Lower leg skin (tissue), 3 donors: ENCODE data around the gene SLC44A5.
"Not testable (repeated sequence)": the region's sequence is repeated elsewhere in the genome, so short reads cannot be mapped to it uniquely, and the experiment has no call there.

Experiments used
- POLR2A ChIP-seq, 2 donors: fragments of 450-650 bp; IDR thresholded peaks; one replicate each; pipeline ENCODE4 v1.6.1; 2016 to 2017; ENCODE audit warnings: antibody characterized with exemption in 2 of 2, mild to moderate bottlenecking in 1 of 2, moderate library complexity in 1 of 2
- TF ChIP-seq, protein P1 (sequence below), 3 donors: fragments of 450-650 bp; IDR thresholded peaks; one replicate each; pipeline ENCODE4 v1.5.1; 2016; ENCODE audit warnings: antibody characterized with exemption in 3 of 3, mild to moderate bottlenecking in 3 of 3, moderate library complexity in 2 of 3

DNA sequence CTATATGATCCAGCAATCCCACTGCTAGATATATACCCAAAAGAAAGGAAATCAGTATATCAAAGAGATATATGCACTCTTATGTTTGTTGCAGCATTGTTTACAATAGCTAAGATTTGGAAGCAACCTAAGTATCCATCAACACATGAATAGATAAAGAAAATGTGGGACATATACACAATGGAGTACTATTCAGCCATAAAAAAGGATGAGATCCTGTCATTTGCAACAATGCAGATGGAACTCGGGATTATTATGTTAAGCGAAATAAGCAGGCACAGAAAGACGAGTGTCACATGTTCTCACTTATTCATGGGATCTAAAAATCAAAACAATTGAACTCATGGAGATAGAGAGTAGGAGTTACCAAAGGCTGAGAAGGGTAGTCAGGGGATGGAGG is 17.5 kb downstream of the SLC44A5 start:
- TF ChIP-seq, protein P1, sequence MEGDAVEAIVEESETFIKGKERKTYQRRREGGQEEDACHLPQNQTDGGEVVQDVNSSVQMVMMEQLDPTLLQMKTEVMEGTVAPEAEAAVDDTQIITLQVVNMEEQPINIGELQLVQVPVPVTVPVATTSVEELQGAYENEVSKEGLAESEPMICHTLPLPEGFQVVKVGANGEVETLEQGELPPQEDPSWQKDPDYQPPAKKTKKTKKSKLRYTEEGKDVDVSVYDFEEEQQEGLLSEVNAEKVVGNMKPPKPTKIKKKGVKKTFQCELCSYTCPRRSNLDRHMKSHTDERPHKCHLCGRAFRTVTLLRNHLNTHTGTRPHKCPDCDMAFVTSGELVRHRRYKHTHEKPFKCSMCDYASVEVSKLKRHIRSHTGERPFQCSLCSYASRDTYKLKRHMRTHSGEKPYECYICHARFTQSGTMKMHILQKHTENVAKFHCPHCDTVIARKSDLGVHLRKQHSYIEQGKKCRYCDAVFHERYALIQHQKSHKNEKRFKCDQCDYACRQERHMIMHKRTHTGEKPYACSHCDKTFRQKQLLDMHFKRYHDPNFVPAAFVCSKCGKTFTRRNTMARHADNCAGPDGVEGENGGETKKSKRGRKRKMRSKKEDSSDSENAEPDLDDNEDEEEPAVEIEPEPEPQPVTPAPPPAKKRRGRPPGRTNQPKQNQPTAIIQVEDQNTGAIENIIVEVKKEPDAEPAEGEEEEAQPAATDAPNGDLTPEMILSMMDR (IDR thresholded peaks at IDR 0.05) = not testable (repeated sequence)
- not testable (repeated sequence) for TF ChIP-seq POLR2A (IDR thresholded peaks at IDR 0.05)
